ENCODE measurements around the gene ERCC6. TPM values are rescaled to one million over a fixed set of nuclear protein-coding genes. Genes with fewer than 3 reads are reported as not detected.

ERCC6 gene
- total and polyA plus RNA-seq, 11 donors: 4.4 to 31.5 (median 20.0) TPM

GRCh38 chr10:49508249-49508648, 30.7 kb downstream of the ERCC6 start:
- H3K4me1 ChIP-seq: peaks cover 0 to 17% (median 6%) of the 10 kb centered on the region in 12 donors
- H3K9me3 ChIP-seq: no peaks in the 10 kb centered on the region
- DNase-seq (no peak), ATAC-seq (no peak)
- H3K27ac ChIP-seq: no peak overlapping the region
- H3K36me3 ChIP-seq: peaks cover 0 to 31% (median 11%) of the 10 kb centered on the region in 9 donors
- no peaks in the 10 kb centered on the region for H3K27me3 ChIP-seq
- 54 to 68% (median 60%) methylated on average over 4 of the region's 4 CpGs for WGBS, 4 donors
- intact Hi-C loops (cut with DNase I): loop anchor here in 3 of 10 donors (2.0 to 5.0 kb wide), 3 partner anchors 96 to 101 kb away; no protein-coding TSS in a partner anchor
- TF ChIP-seq POLR2A (IDR thresholded peaks at IDR 0.05): no peak
- TF ChIP-seq CTCF (IDR thresholded peaks at IDR 0.05): no peak
- H3K4me3 ChIP-seq: no peak overlapping the region

- peaks cover 0 to 24% (median 12%) of the 10 kb centered on the region in 12 donors for H3K4me1 ChIP-seq
- DNase-seq: no peak
- H3K4me3 ChIP-seq: no peak overlapping the region
- intact Hi-C loops (cut with DNase I): loop anchor here in 2 of 10 donors (5.0 kb wide), 2 partner anchors 93 to 98 kb away; no protein-coding TSS in a partner anchor
- ATAC-seq: no peak
- H3K27me3 ChIP-seq: no peaks in the 10 kb centered on the region
- WGBS, 4 donors: 85 to 92% (median 89%) methylated on average over 4 of the region's 4 CpGs
- TF ChIP-seq CTCF (IDR thresholded peaks at IDR 0.05) (no peak), POLR2A (IDR thresholded peaks at IDR 0.05) (no peak)
- H3K27ac ChIP-seq: no peak overlapping the region
- H3K9me3 ChIP-seq: no peaks in the 10 kb centered on the region
- peaks cover 0 to 30% (median 12%) of the 10 kb centered on the region in 9 donors for H3K36me3 ChIP-seq
Measured at GRCh38 chr10:49505589-49505988, 33.3 kb downstream of the ERCC6 start.

- intact Hi-C loops (cut with DNase I): loop anchor here in 2 of 10 donors (5.0 kb wide), 2 partner anchors 93 to 98 kb away; no protein-coding TSS in a partner anchor
- no peak overlapping the region for H3K27ac ChIP-seq
- no peak for TF ChIP-seq CTCF (IDR thresholded peaks at IDR 0.05)
- TF ChIP-seq POLR2A (IDR thresholded peaks at IDR 0.05): no peak
Measured at GRCh38 chr10:49505076-49505475, 33.8 kb downstream of the ERCC6 start.

GRCh38 chr10:49504528-49504927, 34.4 kb downstream of the ERCC6 start:
- intact Hi-C loops (cut with DNase I): no loop called here
- DNase-seq: no peak
- Histone ChIP-seq H3K9me3 (no peaks in the 10 kb centered on the region), H3K4me3 (no peak overlapping the region), H3K4me1 (peaks cover 0 to 24% (median 12%) of the 10 kb centered on the region in 12 donors), H3K27ac (no peak overlapping the region), H3K36me3 (peaks cover 0 to 40% (median 21%) of the 10 kb centered on the region in 9 donors), H3K27me3 (no peaks in the 10 kb centered on the region)
- no peak for ATAC-seq
- TF ChIP-seq POLR2A (IDR thresholded peaks at IDR 0.05) (no peak), CTCF (IDR thresholded peaks at IDR 0.05) (no peak)
- 86 to 90% (median 87%) methylated on average over 1 of the region's 1 CpG for WGBS, 4 donors

More at GRCh38 chr10:49505076-49505475, 33.8 kb downstream of the ERCC6 start:
- Histone ChIP-seq H3K4me1 (peaks cover 0 to 24% (median 12%) of the 10 kb centered on the region in 12 donors), H3K36me3 (peaks cover 0 to 35% (median 17%) of the 10 kb centered on the region in 9 donors), H3K9me3 (no peaks in the 10 kb centered on the region), H3K27me3 (no peaks in the 10 kb centered on the region), H3K4me3 (no peak overlapping the region)
- 90 to 92% (median 91%) methylated on average over 3 of the region's 3 CpGs for whole genome bisulfite sequencing, 4 donors
- ATAC-seq (no peak), DNase-seq (no peak)

All from heart left ventricle (tissue), 16 donors.